K562 (cell line): ENCODE measurements around the gene BCL2L13. TPM values are rescaled to one million over a fixed set of nuclear protein-coding genes. Genes with fewer than 3 reads are reported as not detected.

Source experiments
- DIDO1 ChIP-seq: fragments of 450-650 bp; IDR thresholded peaks from 2 replicates; pipeline ENCODE4 v1.6.1; 2016; ENCODE audit warnings: low read depth, missing biosample characterization, missing genetic modification characterization
- PHF20 ChIP-seq: fragments of 450-650 bp; IDR thresholded peaks from 2 replicates; pipeline ENCODE4 v1.6.1; 2018; ENCODE audit not compliant: partially characterized antibody
- ZNF551 ChIP-seq: fragments of 250-450 bp; sonication (Bioruptor Pico); IDR thresholded peaks from 2 replicates; pipeline ENCODE4 v1.5.0; 2021; ENCODE audit warnings: mild to moderate bottlenecking, moderate library complexity
- ZNF699 ChIP-seq: fragments of 250-450 bp; sonication (Bioruptor Pico); IDR thresholded peaks from 2 replicates; pipeline ENCODE4 v1.8.0; 2021; ENCODE audit warnings: mild to moderate bottlenecking, moderate library complexity; ENCODE audit not compliant: insufficient replicate concordance
- polyA plus RNA-seq, 8 experiments: library from polyadenylated mRNA; depleted of rRNA in 4 of 8; stranded (reverse) in 5 of 8; unstranded in 3 of 8; fragments of >200 nt; fragmentation: Nextera tagmentation in 2 of 8; fragmentation: Illumina TruSeq in 1 of 8; extraction: Ambion mirVana in 2 of 8; extraction: Trizol in 1 of 8; gene quantifications; 2 replicates each; pipeline versions ENCODE4 v1.2.1 to v1.2.3, GENCODE V29; 2011 to 2014; ENCODE audit warnings: inconsistent platforms in 1 of 8, missing spikeins in 1 of 8
- total RNA-seq, 7 experiments: library from RNA; depleted of rRNA in 6 of 7; stranded (reverse); fragments of >200 nt in 6 of 7; fragmentation: Illumina TruSeq in 2 of 7; extraction: Trizol in 2 of 7; gene quantifications; 2 replicates each; pipeline versions ENCODE4 v1.2.1 to v1.2.3, GENCODE V29; 2011 to 2021; ENCODE audit warnings: low replicate concordance in 1 of 7
- TF ChIP-seq, protein P1 (sequence below): fragments of 200-600 bp; sonication (generic); IDR thresholded peaks from one replicate; pipeline ENCODE4 v1.6.1; 2012; ENCODE audit warnings: mild to moderate bottlenecking, low read depth, low read length, inconsistent platforms
- TF ChIP-seq, protein P2 (sequence below): fragments of 200-800 bp; sonication (Bioruptor generic); IDR thresholded peaks from 2 replicates; pipeline ENCODE4 v1.6.1; 2016; ENCODE audit warnings: missing genetic modification characterization, missing compliant biosample characterization

Gene BCL2L13
- total and polyA plus RNA-seq, 9 of the 15 experiments (the other 6 are each of a cell fraction or from before 2014, with no cell fraction given), result 41.5 to 63.4 (median 56.5) TPM

DNA sequence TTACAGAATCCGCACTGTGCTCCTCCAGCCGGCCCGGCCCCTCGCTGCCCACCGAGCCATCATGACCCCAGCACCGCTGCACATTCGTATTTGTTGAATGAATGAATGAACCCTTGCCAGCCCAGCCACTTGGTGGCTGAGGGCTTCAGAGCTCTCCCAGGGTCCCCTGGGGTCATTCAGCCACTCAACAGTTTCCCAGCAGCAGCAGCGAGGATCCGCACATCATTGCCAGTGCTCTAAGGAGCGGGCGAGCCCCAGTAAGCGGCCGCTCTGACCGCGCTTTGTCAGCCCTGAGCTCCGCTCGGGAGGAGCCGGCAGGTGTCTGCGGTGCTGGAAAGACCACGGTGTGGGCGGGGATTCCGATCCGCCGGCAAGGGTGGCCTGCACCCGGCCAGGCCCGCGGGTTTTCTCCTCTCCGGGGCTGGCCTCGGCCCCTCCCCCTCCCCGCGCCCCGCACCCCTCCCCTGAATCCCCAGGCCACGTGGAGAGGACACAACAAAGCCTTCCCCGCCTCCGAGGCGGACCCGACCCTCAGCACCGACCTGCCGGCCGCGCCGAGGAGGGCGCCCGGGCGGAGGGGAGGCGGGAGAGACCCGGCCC is 135.1 kb downstream of the BCL2L13 start (continued):
- TF ChIP-seq, protein P1, sequence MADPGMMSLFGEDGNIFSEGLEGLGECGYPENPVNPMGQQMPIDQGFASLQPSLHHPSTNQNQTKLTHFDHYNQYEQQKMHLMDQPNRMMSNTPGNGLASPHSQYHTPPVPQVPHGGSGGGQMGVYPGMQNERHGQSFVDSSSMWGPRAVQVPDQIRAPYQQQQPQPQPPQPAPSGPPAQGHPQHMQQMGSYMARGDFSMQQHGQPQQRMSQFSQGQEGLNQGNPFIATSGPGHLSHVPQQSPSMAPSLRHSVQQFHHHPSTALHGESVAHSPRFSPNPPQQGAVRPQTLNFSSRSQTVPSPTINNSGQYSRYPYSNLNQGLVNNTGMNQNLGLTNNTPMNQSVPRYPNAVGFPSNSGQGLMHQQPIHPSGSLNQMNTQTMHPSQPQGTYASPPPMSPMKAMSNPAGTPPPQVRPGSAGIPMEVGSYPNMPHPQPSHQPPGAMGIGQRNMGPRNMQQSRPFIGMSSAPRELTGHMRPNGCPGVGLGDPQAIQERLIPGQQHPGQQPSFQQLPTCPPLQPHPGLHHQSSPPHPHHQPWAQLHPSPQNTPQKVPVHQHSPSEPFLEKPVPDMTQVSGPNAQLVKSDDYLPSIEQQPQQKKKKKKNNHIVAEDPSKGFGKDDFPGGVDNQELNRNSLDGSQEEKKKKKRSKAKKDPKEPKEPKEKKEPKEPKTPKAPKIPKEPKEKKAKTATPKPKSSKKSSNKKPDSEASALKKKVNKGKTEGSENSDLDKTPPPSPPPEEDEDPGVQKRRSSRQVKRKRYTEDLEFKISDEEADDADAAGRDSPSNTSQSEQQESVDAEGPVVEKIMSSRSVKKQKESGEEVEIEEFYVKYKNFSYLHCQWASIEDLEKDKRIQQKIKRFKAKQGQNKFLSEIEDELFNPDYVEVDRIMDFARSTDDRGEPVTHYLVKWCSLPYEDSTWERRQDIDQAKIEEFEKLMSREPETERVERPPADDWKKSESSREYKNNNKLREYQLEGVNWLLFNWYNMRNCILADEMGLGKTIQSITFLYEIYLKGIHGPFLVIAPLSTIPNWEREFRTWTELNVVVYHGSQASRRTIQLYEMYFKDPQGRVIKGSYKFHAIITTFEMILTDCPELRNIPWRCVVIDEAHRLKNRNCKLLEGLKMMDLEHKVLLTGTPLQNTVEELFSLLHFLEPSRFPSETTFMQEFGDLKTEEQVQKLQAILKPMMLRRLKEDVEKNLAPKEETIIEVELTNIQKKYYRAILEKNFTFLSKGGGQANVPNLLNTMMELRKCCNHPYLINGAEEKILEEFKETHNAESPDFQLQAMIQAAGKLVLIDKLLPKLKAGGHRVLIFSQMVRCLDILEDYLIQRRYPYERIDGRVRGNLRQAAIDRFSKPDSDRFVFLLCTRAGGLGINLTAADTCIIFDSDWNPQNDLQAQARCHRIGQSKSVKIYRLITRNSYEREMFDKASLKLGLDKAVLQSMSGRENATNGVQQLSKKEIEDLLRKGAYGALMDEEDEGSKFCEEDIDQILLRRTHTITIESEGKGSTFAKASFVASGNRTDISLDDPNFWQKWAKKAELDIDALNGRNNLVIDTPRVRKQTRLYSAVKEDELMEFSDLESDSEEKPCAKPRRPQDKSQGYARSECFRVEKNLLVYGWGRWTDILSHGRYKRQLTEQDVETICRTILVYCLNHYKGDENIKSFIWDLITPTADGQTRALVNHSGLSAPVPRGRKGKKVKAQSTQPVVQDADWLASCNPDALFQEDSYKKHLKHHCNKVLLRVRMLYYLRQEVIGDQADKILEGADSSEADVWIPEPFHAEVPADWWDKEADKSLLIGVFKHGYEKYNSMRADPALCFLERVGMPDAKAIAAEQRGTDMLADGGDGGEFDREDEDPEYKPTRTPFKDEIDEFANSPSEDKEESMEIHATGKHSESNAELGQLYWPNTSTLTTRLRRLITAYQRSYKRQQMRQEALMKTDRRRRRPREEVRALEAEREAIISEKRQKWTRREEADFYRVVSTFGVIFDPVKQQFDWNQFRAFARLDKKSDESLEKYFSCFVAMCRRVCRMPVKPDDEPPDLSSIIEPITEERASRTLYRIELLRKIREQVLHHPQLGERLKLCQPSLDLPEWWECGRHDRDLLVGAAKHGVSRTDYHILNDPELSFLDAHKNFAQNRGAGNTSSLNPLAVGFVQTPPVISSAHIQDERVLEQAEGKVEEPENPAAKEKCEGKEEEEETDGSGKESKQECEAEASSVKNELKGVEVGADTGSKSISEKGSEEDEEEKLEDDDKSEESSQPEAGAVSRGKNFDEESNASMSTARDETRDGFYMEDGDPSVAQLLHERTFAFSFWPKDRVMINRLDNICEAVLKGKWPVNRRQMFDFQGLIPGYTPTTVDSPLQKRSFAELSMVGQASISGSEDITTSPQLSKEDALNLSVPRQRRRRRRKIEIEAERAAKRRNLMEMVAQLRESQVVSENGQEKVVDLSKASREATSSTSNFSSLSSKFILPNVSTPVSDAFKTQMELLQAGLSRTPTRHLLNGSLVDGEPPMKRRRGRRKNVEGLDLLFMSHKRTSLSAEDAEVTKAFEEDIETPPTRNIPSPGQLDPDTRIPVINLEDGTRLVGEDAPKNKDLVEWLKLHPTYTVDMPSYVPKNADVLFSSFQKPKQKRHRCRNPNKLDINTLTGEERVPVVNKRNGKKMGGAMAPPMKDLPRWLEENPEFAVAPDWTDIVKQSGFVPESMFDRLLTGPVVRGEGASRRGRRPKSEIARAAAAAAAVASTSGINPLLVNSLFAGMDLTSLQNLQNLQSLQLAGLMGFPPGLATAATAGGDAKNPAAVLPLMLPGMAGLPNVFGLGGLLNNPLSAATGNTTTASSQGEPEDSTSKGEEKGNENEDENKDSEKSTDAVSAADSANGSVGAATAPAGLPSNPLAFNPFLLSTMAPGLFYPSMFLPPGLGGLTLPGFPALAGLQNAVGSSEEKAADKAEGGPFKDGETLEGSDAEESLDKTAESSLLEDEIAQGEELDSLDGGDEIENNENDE, result no peak
- TF ChIP-seq ZNF699 (CRISPR knock-in tag) (no peak), ZNF551 (no peak), DIDO1 (tag) (no peak), PHF20 (no peak)
- TF ChIP-seq, protein P2, sequence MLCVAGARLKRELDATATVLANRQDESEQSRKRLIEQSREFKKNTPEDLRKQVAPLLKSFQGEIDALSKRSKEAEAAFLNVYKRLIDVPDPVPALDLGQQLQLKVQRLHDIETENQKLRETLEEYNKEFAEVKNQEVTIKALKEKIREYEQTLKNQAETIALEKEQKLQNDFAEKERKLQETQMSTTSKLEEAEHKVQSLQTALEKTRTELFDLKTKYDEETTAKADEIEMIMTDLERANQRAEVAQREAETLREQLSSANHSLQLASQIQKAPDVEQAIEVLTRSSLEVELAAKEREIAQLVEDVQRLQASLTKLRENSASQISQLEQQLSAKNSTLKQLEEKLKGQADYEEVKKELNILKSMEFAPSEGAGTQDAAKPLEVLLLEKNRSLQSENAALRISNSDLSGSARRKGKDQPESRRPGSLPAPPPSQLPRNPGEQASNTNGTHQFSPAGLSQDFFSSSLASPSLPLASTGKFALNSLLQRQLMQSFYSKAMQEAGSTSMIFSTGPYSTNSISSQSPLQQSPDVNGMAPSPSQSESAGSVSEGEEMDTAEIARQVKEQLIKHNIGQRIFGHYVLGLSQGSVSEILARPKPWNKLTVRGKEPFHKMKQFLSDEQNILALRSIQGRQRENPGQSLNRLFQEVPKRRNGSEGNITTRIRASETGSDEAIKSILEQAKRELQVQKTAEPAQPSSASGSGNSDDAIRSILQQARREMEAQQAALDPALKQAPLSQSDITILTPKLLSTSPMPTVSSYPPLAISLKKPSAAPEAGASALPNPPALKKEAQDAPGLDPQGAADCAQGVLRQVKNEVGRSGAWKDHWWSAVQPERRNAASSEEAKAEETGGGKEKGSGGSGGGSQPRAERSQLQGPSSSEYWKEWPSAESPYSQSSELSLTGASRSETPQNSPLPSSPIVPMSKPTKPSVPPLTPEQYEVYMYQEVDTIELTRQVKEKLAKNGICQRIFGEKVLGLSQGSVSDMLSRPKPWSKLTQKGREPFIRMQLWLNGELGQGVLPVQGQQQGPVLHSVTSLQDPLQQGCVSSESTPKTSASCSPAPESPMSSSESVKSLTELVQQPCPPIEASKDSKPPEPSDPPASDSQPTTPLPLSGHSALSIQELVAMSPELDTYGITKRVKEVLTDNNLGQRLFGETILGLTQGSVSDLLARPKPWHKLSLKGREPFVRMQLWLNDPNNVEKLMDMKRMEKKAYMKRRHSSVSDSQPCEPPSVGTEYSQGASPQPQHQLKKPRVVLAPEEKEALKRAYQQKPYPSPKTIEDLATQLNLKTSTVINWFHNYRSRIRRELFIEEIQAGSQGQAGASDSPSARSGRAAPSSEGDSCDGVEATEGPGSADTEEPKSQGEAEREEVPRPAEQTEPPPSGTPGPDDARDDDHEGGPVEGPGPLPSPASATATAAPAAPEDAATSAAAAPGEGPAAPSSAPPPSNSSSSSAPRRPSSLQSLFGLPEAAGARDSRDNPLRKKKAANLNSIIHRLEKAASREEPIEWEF (CRISPR knock-in tag), result no peak
